ENCODE measurements around the gene MRGPRF.
"Not testable (repeated sequence)": the region's sequence is repeated elsewhere in the genome, so short reads cannot be mapped to it uniquely, and the experiment has no call there.

Gene MRGPRF

GRCh38 chr11:69005631-69006368 lies 7.2 kb downstream of the MRGPRF start:
- no peak for TF ChIP-seq ZNF274 (IDR thresholded peaks at IDR 0.05; ENCODE audit: low read depth, low read length)
- H3K4me3 ChIP-seq (ENCODE audit: low read length) = no peak overlapping the region

- no peak overlapping the region for H3K4me3 ChIP-seq (ENCODE audit: low read length)
- TF ChIP-seq ZNF274 (IDR thresholded peaks at IDR 0.05; ENCODE audit: low read depth, low read length) = no peak
Observed at GRCh38 chr11:69005183-69005630, 7.8 kb downstream of the MRGPRF start.

- TF ChIP-seq ZNF274 (IDR thresholded peaks at IDR 0.05; ENCODE audit: low read depth, low read length) = no peak
- no peak overlapping the region for H3K4me3 ChIP-seq (ENCODE audit: low read length)
Observed at GRCh38 chr11:69004411-69005182, 8.4 kb downstream of the MRGPRF start.

GRCh38 chr11:69003866-69004367 lies 9.1 kb downstream of the MRGPRF start:
- H3K4me3 ChIP-seq (ENCODE audit: low read length) = no peak overlapping the region
- no peak for TF ChIP-seq ZNF274 (IDR thresholded peaks at IDR 0.05; ENCODE audit: low read depth, low read length)

- no peak overlapping the region for H3K4me3 ChIP-seq (ENCODE audit: low read length)
- TF ChIP-seq ZNF274 (IDR thresholded peaks at IDR 0.05; ENCODE audit: low read depth, low read length) = no peak
Observed at GRCh38 chr11:69003301-69003865, 9.7 kb downstream of the MRGPRF start.

GRCh38 chr11:69002570-69003231 lies 10.3 kb downstream of the MRGPRF start:
- no peak for TF ChIP-seq ZNF274 (IDR thresholded peaks at IDR 0.05; ENCODE audit: low read depth, low read length)
- H3K4me3 ChIP-seq (ENCODE audit: low read length) = no peak overlapping the region

GRCh38 chr11:69002110-69002569 lies 10.9 kb downstream of the MRGPRF start:
- no peak for TF ChIP-seq ZNF274 (IDR thresholded peaks at IDR 0.05; ENCODE audit: low read depth, low read length)
- H3K4me3 ChIP-seq (ENCODE audit: low read length) = no peak overlapping the region

- no peak for TF ChIP-seq ZNF274 (IDR thresholded peaks at IDR 0.05; ENCODE audit: low read depth, low read length)
- H3K4me3 ChIP-seq (ENCODE audit: low read length) = no peak overlapping the region
Observed at GRCh38 chr11:69001243-69002081, 11.6 kb downstream of the MRGPRF start.

- no peak for TF ChIP-seq ZNF274 (IDR thresholded peaks at IDR 0.05; ENCODE audit: low read depth, low read length)
- no peak overlapping the region for H3K4me3 ChIP-seq (ENCODE audit: low read length)
Observed at GRCh38 chr11:69000831-69001242, 12.2 kb downstream of the MRGPRF start.

- H3K4me3 ChIP-seq (ENCODE audit: low read length) = no peak overlapping the region
- no peak for TF ChIP-seq ZNF274 (IDR thresholded peaks at IDR 0.05; ENCODE audit: low read depth, low read length)
Observed at GRCh38 chr11:69000391-69000790, 12.7 kb downstream of the MRGPRF start.

- not testable (repeated sequence) for H3K4me3 ChIP-seq (ENCODE audit: low read length)
Observed at GRCh38 chr11:68999748-69000355, 13.2 kb downstream of the MRGPRF start.

- H3K4me3 ChIP-seq (ENCODE audit: low read length) = no peak overlapping the region
- no peak for TF ChIP-seq ZNF274 (IDR thresholded peaks at IDR 0.05; ENCODE audit: low read depth, low read length)
Observed at GRCh38 chr11:68999093-68999747, 13.8 kb downstream of the MRGPRF start.
